Measurements from ENCODE around the gene PRIMA1.

The PRIMA1 gene

DNA sequence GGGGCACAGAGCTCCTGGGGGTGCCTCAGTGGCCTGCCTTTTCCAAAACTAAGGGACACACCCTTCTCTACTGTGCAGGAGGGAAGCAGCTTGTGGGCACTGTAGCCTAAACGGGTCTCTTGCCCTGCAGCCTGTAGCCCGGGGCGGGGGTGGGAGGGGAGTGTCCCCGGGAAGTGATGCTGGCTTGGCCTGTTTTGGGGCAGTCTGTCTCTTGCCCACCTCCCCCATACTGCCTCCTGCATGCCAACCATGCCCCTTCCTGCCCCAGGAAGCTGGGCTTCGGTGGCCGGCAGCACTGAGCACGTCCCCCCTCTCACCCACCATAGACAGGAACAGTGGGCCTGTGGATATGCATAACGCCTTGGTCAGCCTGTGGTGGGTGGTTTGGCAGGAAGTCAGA is 43.4 kb downstream of the PRIMA1 start:
- in situ Hi-C loops (cut with MboI; ENCODE audit: low pct_unique_long_range_greater_than_20kb, low sequenced_read_pairs, unreplicated experiment): no loop called here
- DNase-seq (ENCODE audit: low spot score): no peak
- TF ChIP-seq, protein P1, sequence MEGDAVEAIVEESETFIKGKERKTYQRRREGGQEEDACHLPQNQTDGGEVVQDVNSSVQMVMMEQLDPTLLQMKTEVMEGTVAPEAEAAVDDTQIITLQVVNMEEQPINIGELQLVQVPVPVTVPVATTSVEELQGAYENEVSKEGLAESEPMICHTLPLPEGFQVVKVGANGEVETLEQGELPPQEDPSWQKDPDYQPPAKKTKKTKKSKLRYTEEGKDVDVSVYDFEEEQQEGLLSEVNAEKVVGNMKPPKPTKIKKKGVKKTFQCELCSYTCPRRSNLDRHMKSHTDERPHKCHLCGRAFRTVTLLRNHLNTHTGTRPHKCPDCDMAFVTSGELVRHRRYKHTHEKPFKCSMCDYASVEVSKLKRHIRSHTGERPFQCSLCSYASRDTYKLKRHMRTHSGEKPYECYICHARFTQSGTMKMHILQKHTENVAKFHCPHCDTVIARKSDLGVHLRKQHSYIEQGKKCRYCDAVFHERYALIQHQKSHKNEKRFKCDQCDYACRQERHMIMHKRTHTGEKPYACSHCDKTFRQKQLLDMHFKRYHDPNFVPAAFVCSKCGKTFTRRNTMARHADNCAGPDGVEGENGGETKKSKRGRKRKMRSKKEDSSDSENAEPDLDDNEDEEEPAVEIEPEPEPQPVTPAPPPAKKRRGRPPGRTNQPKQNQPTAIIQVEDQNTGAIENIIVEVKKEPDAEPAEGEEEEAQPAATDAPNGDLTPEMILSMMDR (IDR thresholded peaks at IDR 0.05; ENCODE audit: extremely low read depth, insufficient read depth, missing control alignments): no peak

- TF ChIP-seq, protein P1 (IDR thresholded peaks at IDR 0.05; ENCODE audit: extremely low read depth, insufficient read depth, missing control alignments): no peak
- in situ Hi-C loops (cut with MboI; ENCODE audit: low pct_unique_long_range_greater_than_20kb, low sequenced_read_pairs, unreplicated experiment): no loop called here
- no peak for DNase-seq (ENCODE audit: low spot score)
Measured at GRCh38 chr14:93744176-93744575, 44.1 kb downstream of the PRIMA1 start.

DNA sequence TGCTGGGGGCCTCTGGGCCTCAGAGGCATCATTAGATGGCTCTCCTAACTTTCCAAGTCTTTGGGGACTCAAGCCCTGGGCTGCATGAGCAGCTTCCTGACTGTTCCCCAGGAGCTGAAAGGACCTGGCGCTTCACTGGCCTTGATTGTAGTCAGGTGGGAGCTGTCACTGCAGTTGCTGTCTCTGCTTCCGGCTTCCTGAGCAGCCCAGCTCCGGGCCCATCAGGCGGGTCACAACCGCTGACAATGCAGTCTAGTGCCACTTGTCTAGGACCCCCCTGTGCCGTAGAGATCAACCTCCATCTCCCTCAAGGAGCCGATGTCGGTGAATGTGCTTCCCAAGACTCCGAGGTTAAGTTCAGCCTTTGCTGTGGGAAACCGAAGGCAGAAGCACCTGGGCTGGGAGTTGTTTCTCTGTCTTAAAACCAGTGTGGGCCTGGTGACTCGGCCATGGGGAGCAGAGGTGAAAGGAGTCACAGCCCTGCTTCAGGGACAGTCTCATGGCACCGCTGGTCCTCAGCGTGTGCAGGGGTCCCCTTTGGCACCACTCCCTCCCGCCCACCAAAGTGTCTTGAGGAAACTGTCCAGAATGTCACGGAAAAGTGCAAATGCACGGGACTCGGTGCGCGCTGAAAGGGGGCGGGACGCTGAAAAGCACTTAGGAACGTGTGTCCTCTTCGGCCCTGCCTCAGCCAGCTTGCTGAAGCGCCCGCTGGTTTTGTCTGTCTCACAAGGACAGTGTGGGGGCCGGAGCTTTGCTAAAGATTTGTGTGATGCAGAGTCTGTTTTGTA is 44.8 kb downstream of the PRIMA1 start:
- DNase-seq (ENCODE audit: low spot score): no peak
- in situ Hi-C loops (cut with MboI; ENCODE audit: low pct_unique_long_range_greater_than_20kb, low sequenced_read_pairs, unreplicated experiment): no loop called here
- TF ChIP-seq, protein P1 (IDR thresholded peaks at IDR 0.05; ENCODE audit: extremely low read depth, insufficient read depth, missing control alignments): no peak

DNA sequence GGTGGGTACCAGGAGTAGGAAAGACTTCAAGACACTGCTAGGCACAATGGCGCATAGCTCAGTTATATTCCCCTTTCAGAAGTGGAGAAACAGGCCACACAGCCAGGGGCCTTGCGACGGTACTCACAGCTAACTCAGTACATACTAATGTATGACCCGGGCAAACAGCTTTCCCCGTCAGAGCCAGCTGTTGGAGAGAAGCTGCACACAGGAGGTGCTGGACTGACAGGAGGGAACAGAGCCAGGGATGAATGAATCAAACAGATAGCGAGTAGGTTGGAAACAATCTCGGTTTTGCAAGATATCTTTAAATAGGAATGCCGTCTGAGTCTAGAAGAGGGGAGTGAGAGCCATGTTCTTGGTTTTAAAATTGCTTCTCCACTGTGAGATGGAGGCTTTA is 45.5 kb downstream of the PRIMA1 start:
- no peak for DNase-seq (ENCODE audit: low spot score)
- in situ Hi-C loops (cut with MboI; ENCODE audit: low pct_unique_long_range_greater_than_20kb, low sequenced_read_pairs, unreplicated experiment): no loop called here
- TF ChIP-seq, protein P1 (IDR thresholded peaks at IDR 0.05; ENCODE audit: extremely low read depth, insufficient read depth, missing control alignments): no peak

DNA sequence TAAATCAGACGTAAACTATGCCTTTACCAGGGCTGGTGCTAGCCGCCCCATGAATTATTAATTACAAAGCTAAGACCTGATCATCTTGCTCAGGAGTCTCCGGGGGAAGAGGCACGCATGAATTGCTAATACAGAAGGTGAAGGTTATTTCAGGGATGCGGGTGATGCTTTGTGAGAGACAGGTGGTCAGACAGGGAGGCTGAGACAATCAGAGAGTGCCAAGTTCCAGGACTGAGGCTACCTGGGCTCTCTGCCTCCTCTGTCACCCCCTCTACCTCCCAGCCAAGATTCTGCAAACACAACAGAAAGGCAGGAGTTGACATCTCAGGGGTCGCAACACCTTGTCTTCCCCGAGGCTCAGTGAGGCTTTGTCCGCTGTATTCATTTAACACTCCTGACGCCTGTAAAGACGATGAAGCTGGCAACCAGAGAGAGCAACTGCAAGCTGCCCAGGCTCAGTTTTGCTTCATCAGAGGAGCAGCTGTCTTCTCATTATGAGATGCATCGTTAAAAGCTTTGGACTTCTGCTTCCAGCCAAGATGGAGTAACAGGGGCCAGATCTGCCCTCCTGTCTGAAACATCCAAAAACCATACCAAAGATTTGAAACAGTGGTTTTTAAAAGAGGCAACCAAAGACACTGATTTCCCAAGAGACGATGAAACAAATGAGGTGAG is 46.6 kb downstream of the PRIMA1 start:
- DNase-seq (ENCODE audit: low spot score): no peak
- TF ChIP-seq, protein P1 (IDR thresholded peaks at IDR 0.05; ENCODE audit: extremely low read depth, insufficient read depth, missing control alignments): no peak
- in situ Hi-C loops (cut with MboI; ENCODE audit: low pct_unique_long_range_greater_than_20kb, low sequenced_read_pairs, unreplicated experiment): no loop called here

DNA sequence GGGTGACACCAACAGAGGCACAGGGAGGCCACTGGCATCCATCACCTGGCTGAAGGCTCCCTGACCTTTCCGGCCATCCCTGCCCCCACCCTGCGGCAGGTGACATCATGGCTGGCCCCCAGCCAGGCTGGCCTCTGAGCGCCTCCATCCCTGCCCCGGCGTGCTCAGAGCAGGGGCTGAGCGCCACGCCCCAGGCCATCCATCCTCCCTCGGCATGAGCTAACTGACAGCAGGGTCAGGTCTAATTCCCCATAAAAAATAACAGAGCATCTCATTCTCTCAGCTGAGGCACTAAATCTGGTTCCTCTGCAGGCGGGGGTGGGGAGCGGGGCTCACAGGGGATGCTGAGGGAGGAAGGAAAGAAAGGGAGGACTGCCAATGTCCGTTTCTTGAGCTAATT is 50.7 kb downstream of the PRIMA1 start:
- in situ Hi-C loops (cut with MboI; ENCODE audit: low pct_unique_long_range_greater_than_20kb, low sequenced_read_pairs, unreplicated experiment): no loop called here

More for the DNA sequence above, 50.7 kb downstream of the PRIMA1 start:
- TF ChIP-seq, protein P1 (IDR thresholded peaks at IDR 0.05; ENCODE audit: extremely low read depth, insufficient read depth, missing control alignments): no peak
- no peak for DNase-seq (ENCODE audit: low spot score)
